GM12878 (cell line): Measurements from ENCODE around the gene ARHGAP26. TPM values are rescaled to one million over a fixed set of nuclear protein-coding genes. Genes with fewer than 3 reads are reported as not detected.

Source experiments
- BMI1 ChIP-seq: fragments of 450-650 bp; IDR thresholded peaks from 2 replicates; pipeline ENCODE4 v1.6.1; 2016; ENCODE audit warnings: mild to moderate bottlenecking, moderate library complexity, borderline replicate concordance
- BRCA1 ChIP-seq: IDR thresholded peaks from 2 replicates; pipeline ENCODE4 v1.6.1; 2011; ENCODE audit warnings: low read depth, low read length, improper control_type of control experiment
- CEBPB ChIP-seq, 2 experiments: fragments of 150-350 bp in 1 of 2; IDR thresholded peaks; 2 replicates each; pipeline ENCODE4 v1.6.1; 2012 to 2014; ENCODE audit warnings: low read depth in 2 of 2, low read length in 2 of 2, borderline replicate concordance in 1 of 2, inconsistent platforms in 1 of 2
- ESRRA ChIP-seq: IDR thresholded peaks from 2 replicates; pipeline ENCODE4 v1.6.1; 2012; ENCODE audit warnings: mild to moderate bottlenecking, low read length, improper control_type of control experiment
- FOS ChIP-seq: IDR thresholded peaks from 3 replicates; pipeline ENCODE4 v1.6.1; 2011; ENCODE audit warnings: borderline replicate concordance; ENCODE audit not compliant: insufficient read length; ENCODE audit errors: extremely low read depth
- HDAC2 ChIP-seq: fragments of 200-600 bp; sonication (generic); IDR thresholded peaks from 2 replicates; pipeline ENCODE4 v1.6.1; 2017
- IRF4 ChIP-seq: IDR thresholded peaks from 2 replicates; pipeline ENCODE4 v1.6.1; 2011; ENCODE audit warnings: low read depth, low read length
- MYB ChIP-seq: fragments of 150-350 bp; IDR thresholded peaks from 2 replicates; pipeline ENCODE4 v1.6.1; 2014; ENCODE audit warnings: mild to moderate bottlenecking, low read depth, low read length, borderline replicate concordance
- POU2F2 ChIP-seq: IDR thresholded peaks from 3 replicates; pipeline ENCODE4 v1.6.1; 2011; ENCODE audit warnings: low read depth, mild to moderate bottlenecking, low read length, borderline replicate concordance
- RELA ChIP-seq: fragments of 450-650 bp; IDR thresholded peaks from 2 replicates; pipeline ENCODE4 v1.8.0; 2014; ENCODE audit warnings: borderline replicate concordance; ENCODE audit not compliant: partially characterized antibody
- SMAD1 ChIP-seq: fragments of 450-650 bp; IDR thresholded peaks from 2 replicates; pipeline ENCODE4 v1.6.1; 2018; ENCODE audit warnings: mild to moderate bottlenecking, low read depth; ENCODE audit not compliant: partially characterized antibody
- SMC3 ChIP-seq: IDR thresholded peaks from 2 replicates; pipeline ENCODE4 v1.6.1; 2011; ENCODE audit warnings: low read length, improper control_type of control experiment, borderline replicate concordance
- WRNIP1 ChIP-seq: IDR thresholded peaks from 2 replicates; pipeline ENCODE4 v1.6.1; 2011; ENCODE audit warnings: low read depth, low read length, improper control_type of control experiment, borderline replicate concordance
- YBX1 ChIP-seq: fragments of 450-650 bp; IDR thresholded peaks from 2 replicates; pipeline ENCODE4 v1.6.1; 2016; ENCODE audit warnings: antibody characterized with exemption
- polyA plus RNA-seq, 11 experiments: library from polyadenylated mRNA; depleted of rRNA in 4 of 11; unstranded in 6 of 11; stranded (reverse) in 5 of 11; fragments of >200 nt; fragmentation: Nextera tagmentation in 4 of 11; fragmentation: Illumina TruSeq in 1 of 11; extraction: Ambion mirVana in 4 of 11; extraction: Trizol in 1 of 11; gene quantifications; 1 replicate in 1 of 11; 2 replicates in 10 of 11; pipeline versions ENCODE4 v1.2.1 to v1.2.3, GENCODE V29; 2011 to 2016; ENCODE audit warnings: inconsistent platforms in 2 of 11, missing spikeins in 2 of 11, low read depth in 1 of 11
- total RNA-seq, 4 experiments: library from RNA; depleted of rRNA in 3 of 4; stranded (reverse); fragments of >200 nt in 3 of 4; fragmentation: Illumina TruSeq in 1 of 4; extraction: Trizol in 1 of 4; gene quantifications; 2 replicates each; pipeline versions ENCODE4 v1.2.1 to v1.2.3, GENCODE V29; 2013 to 2021
- TF ChIP-seq, protein P1 (sequence below): IDR thresholded peaks from 2 replicates; pipeline ENCODE4 v1.6.1; 2012; ENCODE audit warnings: improper control_type of control experiment, low read depth, low read length; ENCODE audit not compliant: insufficient replicate concordance
- TF ChIP-seq, protein P2 (sequence below): fragments of 450-650 bp; IDR thresholded peaks from 2 replicates; pipeline ENCODE4 v1.6.1; 2017; ENCODE audit warnings: mild to moderate bottlenecking
- TF ChIP-seq, protein P3 (sequence below): fragments of 450-650 bp; IDR thresholded peaks from 2 replicates; pipeline ENCODE4 v1.6.1; 2017; ENCODE audit warnings: mild to moderate bottlenecking, moderate library complexity

Gene ARHGAP26
- total and polyA plus RNA-seq, 10 of the 15 experiments (the other 5 are each of a cell fraction or from before 2014, with no cell fraction given), result 9.4 to 41.5 (median 19.3) TPM

DNA sequence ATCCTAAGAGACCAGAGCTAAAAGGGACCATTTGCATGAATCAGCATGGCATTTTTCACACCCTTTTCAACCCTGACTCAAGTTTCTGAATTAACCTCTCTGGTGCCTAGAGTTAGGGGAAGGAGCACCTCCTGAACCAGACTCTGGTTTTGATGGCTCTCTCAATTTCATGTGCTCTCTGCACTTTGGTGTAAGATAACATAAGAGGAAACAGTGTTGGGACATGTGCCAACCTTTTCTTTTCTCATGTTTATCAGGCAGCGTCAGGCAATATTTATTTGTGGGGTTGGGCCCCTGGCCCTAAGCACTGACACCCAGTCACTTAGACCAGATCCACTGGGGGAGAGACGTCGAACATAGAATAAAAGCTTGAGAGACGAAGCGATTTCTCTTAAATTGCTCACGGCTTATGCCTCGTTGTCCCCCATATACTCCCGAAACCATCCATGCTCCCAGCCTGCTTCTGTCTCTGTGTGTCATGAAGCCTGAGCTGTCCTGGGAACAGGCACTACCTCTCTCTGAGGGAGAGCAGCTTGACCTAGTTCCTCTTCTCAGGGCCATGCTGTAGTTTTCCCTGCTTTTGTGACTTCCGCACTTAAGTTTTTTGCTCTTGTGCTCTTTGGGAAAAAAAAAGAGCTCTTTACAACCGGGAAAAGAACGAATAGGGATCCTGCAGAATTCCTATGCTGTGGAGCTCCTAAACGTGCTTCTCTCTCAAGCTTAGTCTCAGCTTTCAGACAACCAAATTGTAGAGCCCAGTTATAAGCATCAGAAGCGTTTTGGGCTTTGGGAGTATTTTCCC lies 437.6 kb downstream of the ARHGAP26 start (continued):
- TF ChIP-seq, protein P1, sequence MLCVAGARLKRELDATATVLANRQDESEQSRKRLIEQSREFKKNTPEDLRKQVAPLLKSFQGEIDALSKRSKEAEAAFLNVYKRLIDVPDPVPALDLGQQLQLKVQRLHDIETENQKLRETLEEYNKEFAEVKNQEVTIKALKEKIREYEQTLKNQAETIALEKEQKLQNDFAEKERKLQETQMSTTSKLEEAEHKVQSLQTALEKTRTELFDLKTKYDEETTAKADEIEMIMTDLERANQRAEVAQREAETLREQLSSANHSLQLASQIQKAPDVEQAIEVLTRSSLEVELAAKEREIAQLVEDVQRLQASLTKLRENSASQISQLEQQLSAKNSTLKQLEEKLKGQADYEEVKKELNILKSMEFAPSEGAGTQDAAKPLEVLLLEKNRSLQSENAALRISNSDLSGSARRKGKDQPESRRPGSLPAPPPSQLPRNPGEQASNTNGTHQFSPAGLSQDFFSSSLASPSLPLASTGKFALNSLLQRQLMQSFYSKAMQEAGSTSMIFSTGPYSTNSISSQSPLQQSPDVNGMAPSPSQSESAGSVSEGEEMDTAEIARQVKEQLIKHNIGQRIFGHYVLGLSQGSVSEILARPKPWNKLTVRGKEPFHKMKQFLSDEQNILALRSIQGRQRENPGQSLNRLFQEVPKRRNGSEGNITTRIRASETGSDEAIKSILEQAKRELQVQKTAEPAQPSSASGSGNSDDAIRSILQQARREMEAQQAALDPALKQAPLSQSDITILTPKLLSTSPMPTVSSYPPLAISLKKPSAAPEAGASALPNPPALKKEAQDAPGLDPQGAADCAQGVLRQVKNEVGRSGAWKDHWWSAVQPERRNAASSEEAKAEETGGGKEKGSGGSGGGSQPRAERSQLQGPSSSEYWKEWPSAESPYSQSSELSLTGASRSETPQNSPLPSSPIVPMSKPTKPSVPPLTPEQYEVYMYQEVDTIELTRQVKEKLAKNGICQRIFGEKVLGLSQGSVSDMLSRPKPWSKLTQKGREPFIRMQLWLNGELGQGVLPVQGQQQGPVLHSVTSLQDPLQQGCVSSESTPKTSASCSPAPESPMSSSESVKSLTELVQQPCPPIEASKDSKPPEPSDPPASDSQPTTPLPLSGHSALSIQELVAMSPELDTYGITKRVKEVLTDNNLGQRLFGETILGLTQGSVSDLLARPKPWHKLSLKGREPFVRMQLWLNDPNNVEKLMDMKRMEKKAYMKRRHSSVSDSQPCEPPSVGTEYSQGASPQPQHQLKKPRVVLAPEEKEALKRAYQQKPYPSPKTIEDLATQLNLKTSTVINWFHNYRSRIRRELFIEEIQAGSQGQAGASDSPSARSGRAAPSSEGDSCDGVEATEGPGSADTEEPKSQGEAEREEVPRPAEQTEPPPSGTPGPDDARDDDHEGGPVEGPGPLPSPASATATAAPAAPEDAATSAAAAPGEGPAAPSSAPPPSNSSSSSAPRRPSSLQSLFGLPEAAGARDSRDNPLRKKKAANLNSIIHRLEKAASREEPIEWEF, result peak; percentile 46
- no peak for TF ChIP-seq YBX1
- TF ChIP-seq SMAD1, result peak; percentile 16
- no peak for TF ChIP-seq ESRRA
- TF ChIP-seq SMC3, result no peak
- TF ChIP-seq BMI1, result no peak
- TF ChIP-seq, protein P2, sequence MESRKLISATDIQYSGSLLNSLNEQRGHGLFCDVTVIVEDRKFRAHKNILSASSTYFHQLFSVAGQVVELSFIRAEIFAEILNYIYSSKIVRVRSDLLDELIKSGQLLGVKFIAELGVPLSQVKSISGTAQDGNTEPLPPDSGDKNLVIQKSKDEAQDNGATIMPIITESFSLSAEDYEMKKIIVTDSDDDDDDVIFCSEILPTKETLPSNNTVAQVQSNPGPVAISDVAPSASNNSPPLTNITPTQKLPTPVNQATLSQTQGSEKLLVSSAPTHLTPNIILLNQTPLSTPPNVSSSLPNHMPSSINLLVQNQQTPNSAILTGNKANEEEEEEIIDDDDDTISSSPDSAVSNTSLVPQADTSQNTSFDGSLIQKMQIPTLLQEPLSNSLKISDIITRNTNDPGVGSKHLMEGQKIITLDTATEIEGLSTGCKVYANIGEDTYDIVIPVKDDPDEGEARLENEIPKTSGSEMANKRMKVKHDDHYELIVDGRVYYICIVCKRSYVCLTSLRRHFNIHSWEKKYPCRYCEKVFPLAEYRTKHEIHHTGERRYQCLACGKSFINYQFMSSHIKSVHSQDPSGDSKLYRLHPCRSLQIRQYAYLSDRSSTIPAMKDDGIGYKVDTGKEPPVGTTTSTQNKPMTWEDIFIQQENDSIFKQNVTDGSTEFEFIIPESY, result no peak
- TF ChIP-seq CEBPB (IDR thresholded peaks at IDR 0.05; ENCODE audit: borderline replicate concordance in 1 of 2, low read depth in 2 of 2, low read length in 2 of 2), result no peak
- no peak for TF ChIP-seq RELA
- TF ChIP-seq FOS, result no peak
- TF ChIP-seq BRCA1, result no peak
- TF ChIP-seq HDAC2, result no peak
- no peak for TF ChIP-seq IRF4
- TF ChIP-seq, protein P3, sequence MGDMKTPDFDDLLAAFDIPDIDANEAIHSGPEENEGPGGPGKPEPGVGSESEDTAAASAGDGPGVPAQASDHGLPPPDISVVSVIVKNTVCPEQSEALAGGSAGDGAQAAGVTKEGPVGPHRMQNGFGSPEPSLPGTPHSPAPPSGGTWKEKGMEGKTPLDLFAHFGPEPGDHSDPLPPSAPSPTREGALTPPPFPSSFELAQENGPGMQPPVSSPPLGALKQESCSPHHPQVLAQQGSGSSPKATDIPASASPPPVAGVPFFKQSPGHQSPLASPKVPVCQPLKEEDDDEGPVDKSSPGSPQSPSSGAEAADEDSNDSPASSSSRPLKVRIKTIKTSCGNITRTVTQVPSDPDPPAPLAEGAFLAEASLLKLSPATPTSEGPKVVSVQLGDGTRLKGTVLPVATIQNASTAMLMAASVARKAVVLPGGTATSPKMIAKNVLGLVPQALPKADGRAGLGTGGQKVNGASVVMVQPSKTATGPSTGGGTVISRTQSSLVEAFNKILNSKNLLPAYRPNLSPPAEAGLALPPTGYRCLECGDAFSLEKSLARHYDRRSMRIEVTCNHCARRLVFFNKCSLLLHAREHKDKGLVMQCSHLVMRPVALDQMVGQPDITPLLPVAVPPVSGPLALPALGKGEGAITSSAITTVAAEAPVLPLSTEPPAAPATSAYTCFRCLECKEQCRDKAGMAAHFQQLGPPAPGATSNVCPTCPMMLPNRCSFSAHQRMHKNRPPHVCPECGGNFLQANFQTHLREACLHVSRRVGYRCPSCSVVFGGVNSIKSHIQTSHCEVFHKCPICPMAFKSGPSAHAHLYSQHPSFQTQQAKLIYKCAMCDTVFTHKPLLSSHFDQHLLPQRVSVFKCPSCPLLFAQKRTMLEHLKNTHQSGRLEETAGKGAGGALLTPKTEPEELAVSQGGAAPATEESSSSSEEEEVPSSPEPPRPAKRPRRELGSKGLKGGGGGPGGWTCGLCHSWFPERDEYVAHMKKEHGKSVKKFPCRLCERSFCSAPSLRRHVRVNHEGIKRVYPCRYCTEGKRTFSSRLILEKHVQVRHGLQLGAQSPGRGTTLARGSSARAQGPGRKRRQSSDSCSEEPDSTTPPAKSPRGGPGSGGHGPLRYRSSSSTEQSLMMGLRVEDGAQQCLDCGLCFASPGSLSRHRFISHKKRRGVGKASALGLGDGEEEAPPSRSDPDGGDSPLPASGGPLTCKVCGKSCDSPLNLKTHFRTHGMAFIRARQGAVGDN, result peak; percentile 23
- TF ChIP-seq MYB, result no peak
- peak; percentile 6; the same call in 2 of the 3 replicates for TF ChIP-seq POU2F2
- TF ChIP-seq WRNIP1, result peak; percentile 93; the same call in 1 of the 2 replicates
